H9 (cell line): ENCODE data around the gene CACNA1H. TPM values are rescaled to one million over a fixed set of nuclear protein-coding genes. Genes with fewer than 3 reads are reported as not detected.

ENCODE experiments used
- DNase-seq: peaks from one replicate; pipeline ENCODE4 v3.0.0-alpha.2; 2017
- H2AFZ ChIP-seq: one replicate; pipeline ENCODE4 v1.6.1; 2013; ENCODE audit warnings: mild to moderate bottlenecking, low read length, control low read depth, moderate library complexity
- H2AK5ac ChIP-seq: 2 replicates; pipeline ENCODE4 v1.6.1; 2013; ENCODE audit warnings: low read length, control low read depth, mixed read lengths; ENCODE audit not compliant: insufficient read length
- H2BK120ac ChIP-seq: one replicate; pipeline ENCODE4 v1.6.1; 2013; ENCODE audit warnings: low read depth, mild to moderate bottlenecking, low read length, control low read depth, inconsistent platforms; ENCODE audit not compliant: poor library complexity, severe bottlenecking
- H2BK12ac ChIP-seq: 2 replicates; pipeline ENCODE4 v1.6.1; 2013; ENCODE audit warnings: low read length, control low read depth, mixed read lengths, low read depth; ENCODE audit not compliant: insufficient read length
- H2BK15ac ChIP-seq: 2 replicates; pipeline ENCODE4 v1.6.1; 2013; ENCODE audit warnings: low read depth, low read length, control low read depth
- H2BK20ac ChIP-seq: one replicate; pipeline ENCODE4 v1.6.1; 2013; ENCODE audit warnings: low read depth, mild to moderate bottlenecking, low read length, control low read depth, inconsistent platforms; ENCODE audit not compliant: poor library complexity, severe bottlenecking
- H2BK5ac ChIP-seq: 2 replicates; pipeline ENCODE4 v1.6.1; 2013; ENCODE audit warnings: low read length, control low read depth, mixed read lengths; ENCODE audit not compliant: insufficient read length
- H3K14ac ChIP-seq: 2 replicates; pipeline ENCODE4 v1.6.1; 2013; ENCODE audit warnings: low read length, control low read depth; ENCODE audit not compliant: insufficient read depth
- H3K18ac ChIP-seq: 2 replicates; pipeline ENCODE4 v1.6.1; 2013; ENCODE audit warnings: low read depth, mild to moderate bottlenecking, mixed read lengths, low read length, control low read depth; ENCODE audit not compliant: insufficient read length
- H3K23ac ChIP-seq: 2 replicates; pipeline ENCODE4 v1.6.1; 2013; ENCODE audit warnings: low read length, control low read depth, mixed read lengths, low read depth; ENCODE audit not compliant: insufficient read length
- H3K23me2 ChIP-seq: 2 replicates; pipeline ENCODE4 v1.6.1; 2013; ENCODE audit warnings: low read depth, mild to moderate bottlenecking, mixed read lengths, low read length, control low read depth; ENCODE audit not compliant: insufficient read length, poor library complexity, severe bottlenecking
- H3K27ac ChIP-seq: 2 replicates; pipeline ENCODE4 v1.5.1; 2013; ENCODE audit warnings: low read length, control low read depth, mixed read lengths, low read depth; ENCODE audit not compliant: insufficient read length
- H3K27me3 ChIP-seq: 2 replicates; pipeline ENCODE4 v1.6.1; 2013; ENCODE audit warnings: low read length, control low read depth, inconsistent platforms; ENCODE audit not compliant: insufficient read depth
- H3K4ac ChIP-seq: 2 replicates; pipeline ENCODE4 v1.6.1; 2013; ENCODE audit warnings: low read depth, mild to moderate bottlenecking, control low read depth, inconsistent platforms, low read length, moderate library complexity
- H3K4me1 ChIP-seq: 2 replicates; pipeline ENCODE4 v1.6.1; 2013; ENCODE audit warnings: low read length, control low read depth, inconsistent platforms; ENCODE audit not compliant: insufficient read depth
- H3K4me2 ChIP-seq: 2 replicates; pipeline ENCODE4 v1.6.1; 2013; ENCODE audit warnings: low read length, control low read depth, mixed read lengths; ENCODE audit not compliant: insufficient read length, insufficient read depth
- H3K56ac ChIP-seq: 2 replicates; pipeline ENCODE4 v1.6.1; 2013; ENCODE audit warnings: low read depth, mild to moderate bottlenecking, mixed read lengths, low read length, control low read depth; ENCODE audit not compliant: insufficient read length
- H3K79me1 ChIP-seq: 2 replicates; pipeline ENCODE4 v1.6.1; 2013; ENCODE audit warnings: low read depth, mild to moderate bottlenecking, moderate library complexity, low read length, control low read depth, inconsistent platforms; ENCODE audit not compliant: insufficient read depth, poor library complexity, severe bottlenecking
- H3K79me2 ChIP-seq: 2 replicates; pipeline ENCODE4 v1.6.1; 2013; ENCODE audit warnings: low read length, control low read depth, inconsistent platforms; ENCODE audit not compliant: insufficient read depth
- H3K9ac ChIP-seq: 2 replicates; pipeline ENCODE4 v1.6.1; 2013; ENCODE audit warnings: low read length, control low read depth, mixed read lengths; ENCODE audit not compliant: insufficient read length; ENCODE audit errors: extremely low read depth
- H3K9me3 ChIP-seq: one replicate; pipeline ENCODE4 v1.6.1; 2013; ENCODE audit warnings: low read depth, low read length, inconsistent platforms; ENCODE audit not compliant: control insufficient read depth
- H3T11ph ChIP-seq: one replicate; pipeline ENCODE4 v1.6.1; 2013; ENCODE audit warnings: mild to moderate bottlenecking, low read length, control low read depth, inconsistent platforms
- H4K20me1 ChIP-seq: one replicate; pipeline ENCODE4 v1.6.1; 2013; ENCODE audit not compliant: control insufficient read depth, insufficient read length, insufficient read depth
- H4K5ac ChIP-seq: 2 replicates; pipeline ENCODE4 v1.6.1; 2013; ENCODE audit warnings: low read depth, mild to moderate bottlenecking, mixed read lengths, low read length, control low read depth; ENCODE audit not compliant: insufficient read length
- H4K8ac ChIP-seq: replicated peaks from 2 replicates; pipeline ENCODE4 v1.6.1; 2013; ENCODE audit warnings: low read length, control low read depth, mixed read lengths, low read depth; ENCODE audit not compliant: insufficient read length
- H4K91ac ChIP-seq: 2 replicates; pipeline ENCODE4 v1.6.1; 2013; ENCODE audit warnings: low read depth, mild to moderate bottlenecking, moderate library complexity, mixed read lengths, low read length, control low read depth; ENCODE audit not compliant: insufficient read length
- H3K27ac Mint-ChIP-seq, 3 experiments: 2 replicates in 2 of 3; 3 replicates in 1 of 3; pipeline ENCODE4 v1.8.0; 2020 to 2021; ENCODE audit warnings: mixed read lengths in 3 of 3, mild to moderate bottlenecking in 1 of 3, moderate library complexity in 1 of 3
- H3K27me3 Mint-ChIP-seq: 2 replicates; pipeline ENCODE4 v1.8.0; 2021; ENCODE audit warnings: low read depth, mild to moderate bottlenecking, moderate library complexity, mixed read lengths
- H3K36me3 Mint-ChIP-seq, 3 experiments: 2 replicates in 2 of 3; 3 replicates in 1 of 3; pipeline ENCODE4 v1.8.0; 2020 to 2021; ENCODE audit warnings: low read depth in 3 of 3, mixed read lengths in 3 of 3; ENCODE audit not compliant: insufficient read depth in 1 of 3
- H3K4me1 Mint-ChIP-seq, 2 experiments: 2 replicates each; pipeline ENCODE4 v1.8.0; 2020; ENCODE audit warnings: mixed read lengths in 2 of 2
- H3K4me3 Mint-ChIP-seq, 2 experiments: 2 replicates in 1 of 2; 3 replicates in 1 of 2; pipeline ENCODE4 v1.8.0; 2020 to 2021; ENCODE audit warnings: mild to moderate bottlenecking in 2 of 2, mixed read lengths in 2 of 2, moderate library complexity in 1 of 2
- H3K9me3 Mint-ChIP-seq, 2 experiments: 2 replicates in 1 of 2; 3 replicates in 1 of 2; pipeline ENCODE4 v1.8.0; 2020; ENCODE audit warnings: mild to moderate bottlenecking in 2 of 2, mixed read lengths in 2 of 2, moderate library complexity in 1 of 2
- WGBS: extraction: QIAGEN DNeasy Blood & Tissue Kit; methylation state at CpG from one replicate; pipeline ENCODE4 v1.1.7; 2013; ENCODE audit warnings: missing lambda C conversion rate, low lambda C conversion rate, mixed read lengths; ENCODE audit not compliant: insufficient read length; ENCODE audit errors: extremely low coverage; 5-methylcytosine and 5-hydroxymethylcytosine counted together
- total RNA-seq: library from RNA; stranded (reverse); gene quantifications from 2 replicates; pipeline ENCODE4 v1.2.1, GENCODE V29; 2021
- TF ChIP-seq, protein P1 (sequence below): fragments of 200-600 bp; sonication (generic); conservative IDR thresholded peaks from 3 replicates; pipeline ENCODE4 v1.8.0; 2021; ENCODE audit warnings: antibody characterized with exemption, mild to moderate bottlenecking

CACNA1H gene
- total RNA-seq, 1 experiment from 2014 or later: 43.3 TPM

DNA sequence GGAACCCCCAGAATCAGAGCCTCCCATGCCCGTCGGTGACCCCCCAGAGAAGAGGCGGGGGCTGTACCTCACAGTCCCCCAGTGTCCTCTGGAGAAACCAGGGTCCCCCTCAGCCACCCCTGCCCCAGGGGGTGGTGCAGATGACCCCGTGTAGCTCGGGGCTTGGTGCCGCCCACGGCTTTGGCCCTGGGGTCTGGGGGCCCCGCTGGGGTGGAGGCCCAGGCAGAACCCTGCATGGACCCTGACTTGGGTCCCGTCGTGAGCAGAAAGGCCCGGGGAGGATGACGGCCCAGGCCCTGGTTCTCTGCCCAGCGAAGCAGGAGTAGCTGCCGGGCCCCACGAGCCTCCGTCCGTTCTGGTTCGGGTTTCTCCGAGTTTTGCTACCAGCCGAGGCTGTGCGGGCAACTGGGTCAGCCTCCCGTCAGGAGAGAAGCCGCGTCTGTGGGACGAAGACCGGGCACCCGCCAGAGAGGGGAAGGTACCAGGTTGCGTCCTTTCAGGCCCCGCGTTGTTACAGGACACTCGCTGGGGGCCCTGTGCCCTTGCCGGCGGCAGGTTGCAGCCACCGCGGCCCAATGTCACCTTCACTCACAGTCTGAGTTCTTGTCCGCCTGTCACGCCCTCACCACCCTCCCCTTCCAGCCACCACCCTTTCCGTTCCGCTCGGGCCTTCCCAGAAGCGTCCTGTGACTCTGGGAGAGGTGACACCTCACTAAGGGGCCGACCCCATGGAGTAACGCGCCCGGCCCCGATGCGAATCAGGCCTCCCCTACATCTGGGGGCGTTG lies 68.1 kb downstream of the CACNA1H start:
- DNase-seq: no peak
- Histone ChIP-seq H3K9me3 (no peaks in the 10 kb centered on the region), H3K27me3 (no peaks in the 10 kb centered on the region), H3K4me2 (no peak overlapping the region), H3T11ph (no peak overlapping the region), H3K4me1 (no peaks in the 10 kb centered on the region), H3K4ac (no peak overlapping the region), H2BK120ac (no peak overlapping the region), H2BK12ac (no peak overlapping the region), H3K79me2 (no peaks in the 10 kb centered on the region), H3K14ac (no peak overlapping the region), H4K20me1 (peaks cover 3% of the 10 kb centered on the region), H2BK15ac (no peak overlapping the region), H2BK20ac (no peak overlapping the region), H3K9ac (no peak overlapping the region), H3K23ac (no peak overlapping the region), H4K91ac (no peak overlapping the region), H2BK5ac (no peak overlapping the region), H3K23me2 (no peaks in the 10 kb centered on the region), H3K56ac (no peak overlapping the region), H3K79me1 (no peaks in the 10 kb centered on the region), H4K8ac (no peak overlapping the region), H3K18ac (no peak overlapping the region), H3K27ac (no peak overlapping the region), H2AFZ (no peak overlapping the region), H2AK5ac (no peak overlapping the region), H4K5ac (no peak overlapping the region)
- Mint-ChIP-seq H3K27me3 (0 out of 2 replicates have a peak, but pooled peaks cover 3% of the 10 kb centered on the region), H3K4me3 (no peak overlapping the region), H3K27ac (no peak overlapping the region; a peak in 1 of 7 replicates), H3K4me1 (no peaks in the 10 kb centered on the region), H3K9me3 (peaks cover 0 to 3% of the 10 kb centered on the region in 2 experiments; a peak in 1 of 5 replicates), H3K36me3 (peaks cover 7 to 19% (median 17%) of the 10 kb centered on the region in 3 experiments; a peak in 6 of 7 replicates)
- TF ChIP-seq, protein P1, sequence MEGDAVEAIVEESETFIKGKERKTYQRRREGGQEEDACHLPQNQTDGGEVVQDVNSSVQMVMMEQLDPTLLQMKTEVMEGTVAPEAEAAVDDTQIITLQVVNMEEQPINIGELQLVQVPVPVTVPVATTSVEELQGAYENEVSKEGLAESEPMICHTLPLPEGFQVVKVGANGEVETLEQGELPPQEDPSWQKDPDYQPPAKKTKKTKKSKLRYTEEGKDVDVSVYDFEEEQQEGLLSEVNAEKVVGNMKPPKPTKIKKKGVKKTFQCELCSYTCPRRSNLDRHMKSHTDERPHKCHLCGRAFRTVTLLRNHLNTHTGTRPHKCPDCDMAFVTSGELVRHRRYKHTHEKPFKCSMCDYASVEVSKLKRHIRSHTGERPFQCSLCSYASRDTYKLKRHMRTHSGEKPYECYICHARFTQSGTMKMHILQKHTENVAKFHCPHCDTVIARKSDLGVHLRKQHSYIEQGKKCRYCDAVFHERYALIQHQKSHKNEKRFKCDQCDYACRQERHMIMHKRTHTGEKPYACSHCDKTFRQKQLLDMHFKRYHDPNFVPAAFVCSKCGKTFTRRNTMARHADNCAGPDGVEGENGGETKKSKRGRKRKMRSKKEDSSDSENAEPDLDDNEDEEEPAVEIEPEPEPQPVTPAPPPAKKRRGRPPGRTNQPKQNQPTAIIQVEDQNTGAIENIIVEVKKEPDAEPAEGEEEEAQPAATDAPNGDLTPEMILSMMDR: no peak
- WGBS: no CpG with 5 or more reads among the region's 48 CpGs
